Hematopoietic multipotent progenitor cell (in vitro differentiated cells): Measurements from ENCODE around the gene PPT1. TPM values are rescaled to one million over a fixed set of nuclear protein-coding genes. Genes with fewer than 3 reads are reported as not detected.
A peak's percentile ranks its signal among the peaks of the same experiment; 100 is the strongest.

Source experiments
- DNase-seq, 3 donors: peaks; one replicate each; pipeline ENCODE4 v3.0.0-alpha.2; 2011 to 2015; ENCODE audit warnings: low read depth in 2 of 3, low spot score in 2 of 3
- total RNA-seq: library from RNA; depleted of rRNA; stranded (reverse); fragments of >200 nt; gene quantifications from one replicate; pipeline ENCODE4 v1.2.3, GENCODE V29; 2012

Gene PPT1
- total RNA-seq, result 73.5 TPM

GRCh38 chr1:40096977-40097782 lies at the start of gene PPT1:
PPT1 (minus strand) TSS chr1:40097252; CDS start chr1:40097238, 14 bp downstream.
- DNase-seq, result peak; percentile 58 to 76 (median 68)

- peak; percentile 44 to 86 (median 68) for DNase-seq
These were observed 47.0 kb upstream of the PPT1 start for GRCh38 chr1:40143891-40144575.

GRCh38 chr1:40141878-40142535 lies 45.0 kb upstream of the PPT1 start:
- no peak for DNase-seq

- no peak for DNase-seq
These were observed 43.3 kb upstream of the PPT1 start for GRCh38 chr1:40140211-40140973.

- DNase-seq, result no peak
These were observed 36.8 kb upstream of the PPT1 start for GRCh38 chr1:40133839-40134238.

GRCh38 chr1:40133312-40133665 lies 36.2 kb upstream of the PPT1 start:
- no peak for DNase-seq

- DNase-seq, result no peak
These were observed 35.6 kb upstream of the PPT1 start for GRCh38 chr1:40132383-40133311.

- DNase-seq, result peak in 2 of 3 donors; percentile 74 to 85
These were observed 33.8 kb upstream of the PPT1 start for GRCh38 chr1:40130892-40131291.

GRCh38 chr1:40122855-40123254 lies 25.8 kb upstream of the PPT1 start:
- DNase-seq, result no peak

- no peak for DNase-seq
These were observed 23.1 kb upstream of the PPT1 start for GRCh38 chr1:40120128-40120527.

GRCh38 chr1:40114400-40114799 lies 17.3 kb upstream of the PPT1 start:
- no peak for DNase-seq

GRCh38 chr1:40110389-40110788 lies 13.3 kb upstream of the PPT1 start:
- no peak for DNase-seq

- DNase-seq, result no peak
These were observed 10.4 kb upstream of the PPT1 start for GRCh38 chr1:40107290-40107959.

- no peak for DNase-seq
These were observed 8.0 kb upstream of the PPT1 start for GRCh38 chr1:40105028-40105427.

GRCh38 chr1:40102896-40103295 lies 5.8 kb upstream of the PPT1 start:
- DNase-seq, result no peak

- no peak for DNase-seq
These were observed 5.0 kb upstream of the PPT1 start for GRCh38 chr1:40102038-40102437.

GRCh38 chr1:40096646-40096976 lies 441 bp downstream of the PPT1 start:
- DNase-seq, result no peak

- DNase-seq, result no peak
These were observed 1.2 kb downstream of the PPT1 start for GRCh38 chr1:40095806-40096205.

- no peak for DNase-seq
These were observed 2.5 kb downstream of the PPT1 start for GRCh38 chr1:40094466-40095110.
